Fibroblast of lung (primary cell): ENCODE results near the gene WNT7B. TPM values are rescaled to one million over a fixed set of nuclear protein-coding genes. Genes with fewer than 3 reads are reported as not detected.
A peak's percentile ranks its signal among the peaks of the same experiment; 100 is the strongest.

ENCODE experiments used
- DNase-seq, 2 donors: peaks; one replicate each; pipeline versions ENCODE4 v3.0.0 to v3.0.0-alpha.2; 2010; ENCODE audit warnings: low read depth in 2 of 2
- H2AFZ ChIP-seq: 2 replicates; pipeline ENCODE4 v1.5.1; 2012; ENCODE audit warnings: low read length, control low read depth, inconsistent platforms
- H3K27ac ChIP-seq: 2 replicates; pipeline ENCODE4 v1.5.1; 2011; ENCODE audit warnings: low read length, control low read depth; ENCODE audit not compliant: insufficient read depth
- H3K27me3 ChIP-seq: 2 replicates; pipeline ENCODE4 v1.5.1; 2011; ENCODE audit warnings: mild to moderate bottlenecking, low read length; ENCODE audit not compliant: control insufficient read depth, insufficient read depth
- H3K36me3 ChIP-seq: 2 replicates; pipeline ENCODE4 v1.5.1; 2011; ENCODE audit warnings: low read length; ENCODE audit not compliant: control insufficient read depth, insufficient read depth
- H3K4me1 ChIP-seq: 2 replicates; pipeline ENCODE4 v1.5.1; 2011; ENCODE audit warnings: low read length; ENCODE audit not compliant: control insufficient read depth, insufficient read depth; ENCODE audit errors: extremely low read depth
- H3K4me2 ChIP-seq: 2 replicates; pipeline ENCODE4 v1.5.1; 2011; ENCODE audit warnings: low read length, control low read depth; ENCODE audit not compliant: insufficient read depth; ENCODE audit errors: extremely low read depth
- H3K4me3 ChIP-seq, 4 experiments: fragments of 200-600 bp in 1 of 4; sonication (generic) in 1 of 4; replicated peaks in 1 of 4; 2 replicates each; pipeline ENCODE4 v1.5.1; 2011 to 2016; ENCODE audit warnings: low read length in 4 of 4, low read depth in 3 of 4, mild to moderate bottlenecking in 3 of 4, control low read depth in 2 of 4, inconsistent platforms in 1 of 4, mixed read lengths in 1 of 4; ENCODE audit not compliant: insufficient read depth in 1 of 4; ENCODE audit errors: control extremely low read depth in 1 of 4
- H3K79me2 ChIP-seq: 2 replicates; pipeline ENCODE4 v1.5.1; 2012; ENCODE audit warnings: mild to moderate bottlenecking, low read length, inconsistent platforms; ENCODE audit not compliant: control insufficient read depth, insufficient read depth
- H3K9ac ChIP-seq: 2 replicates; pipeline ENCODE4 v1.5.1; 2011; ENCODE audit warnings: mild to moderate bottlenecking, low read length, control low read depth; ENCODE audit not compliant: insufficient read depth
- H3K9me3 ChIP-seq: 2 replicates; pipeline ENCODE4 v1.5.1; 2012; ENCODE audit warnings: low read depth, low read length; ENCODE audit not compliant: control insufficient read depth, insufficient read depth
- H4K20me1 ChIP-seq: 2 replicates; pipeline ENCODE4 v1.5.1; 2011; ENCODE audit warnings: low read length; ENCODE audit not compliant: control insufficient read depth, insufficient read depth; ENCODE audit errors: extremely low read depth
- EZH2 ChIP-seq: IDR thresholded peaks from 2 replicates; pipeline ENCODE4 v1.5.1; 2012; ENCODE audit warnings: low read length, control low read depth, mild to moderate bottlenecking; ENCODE audit errors: missing control alignments
- polyA plus RNA-seq, 2 donors: library from polyadenylated mRNA; depleted of rRNA in 1 of 2; stranded (reverse) in 1 of 2; unstranded in 1 of 2; fragments of >200 nt; gene quantifications; 2 replicates each; pipeline ENCODE4 v1.2.1, GENCODE V29; 2011 to 2012; ENCODE audit warnings: missing spikeins in 1 of 2
- total RNA-seq: library from RNA; depleted of rRNA; stranded (reverse); fragments of >200 nt; gene quantifications from 2 replicates; pipeline ENCODE4 v1.2.1, GENCODE V29; 2014
- TF ChIP-seq, protein P1 (sequence below), 2 donors: IDR thresholded peaks in 1 of 2; conservative IDR thresholded peaks in 1 of 2; 1 replicate in 1 of 2; 2 replicates in 1 of 2; pipeline ENCODE4 v1.5.1; 2011 to 2012; ENCODE audit warnings: low read length in 2 of 2, control low read depth in 1 of 2, inconsistent platforms in 1 of 2, low read depth in 1 of 2, mild to moderate bottlenecking in 1 of 2

Gene WNT7B
- total and polyA plus RNA-seq, 2 donors (not counting 1 experiment from before 2014, with no cell fraction given) = 0.17 TPM; not detected in 1

DNA sequence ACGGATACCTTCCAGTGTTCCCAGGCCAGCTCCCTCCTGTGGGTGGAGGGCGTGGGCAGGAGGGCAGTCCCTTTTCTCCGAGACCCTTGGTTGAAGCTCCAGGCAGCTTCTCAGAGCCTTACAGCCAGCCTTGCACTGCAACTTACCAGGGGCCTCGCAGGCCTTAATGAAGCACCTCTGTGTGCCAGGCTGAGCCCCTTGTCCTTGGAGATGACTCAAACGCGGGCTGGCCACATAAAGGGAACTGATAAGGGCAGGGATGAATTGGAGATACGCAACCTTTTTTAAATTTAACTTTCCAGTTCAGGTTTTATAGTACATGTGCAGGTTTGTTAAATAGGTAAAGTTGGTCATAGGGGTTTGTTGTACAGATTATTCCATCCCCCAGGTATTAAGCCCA is 72.7 kb downstream of the WNT7B start:
- H3K9me3 ChIP-seq = no peaks in the 10 kb centered on the region
- peak in 1 of 2 donors; percentile 18 for DNase-seq
- no peaks in the 10 kb centered on the region for H4K20me1 ChIP-seq
- no peak overlapping the region for H3K9ac ChIP-seq
- no peak overlapping the region for H3K27ac ChIP-seq
- H3K36me3 ChIP-seq = no peaks in the 10 kb centered on the region
- no peaks in the 10 kb centered on the region for H3K79me2 ChIP-seq
- peaks cover 17% of the 10 kb centered on the region for H3K4me1 ChIP-seq
- no peak overlapping the region for H3K4me2 ChIP-seq
- TF ChIP-seq EZH2 = no peak
- TF ChIP-seq, protein P1, sequence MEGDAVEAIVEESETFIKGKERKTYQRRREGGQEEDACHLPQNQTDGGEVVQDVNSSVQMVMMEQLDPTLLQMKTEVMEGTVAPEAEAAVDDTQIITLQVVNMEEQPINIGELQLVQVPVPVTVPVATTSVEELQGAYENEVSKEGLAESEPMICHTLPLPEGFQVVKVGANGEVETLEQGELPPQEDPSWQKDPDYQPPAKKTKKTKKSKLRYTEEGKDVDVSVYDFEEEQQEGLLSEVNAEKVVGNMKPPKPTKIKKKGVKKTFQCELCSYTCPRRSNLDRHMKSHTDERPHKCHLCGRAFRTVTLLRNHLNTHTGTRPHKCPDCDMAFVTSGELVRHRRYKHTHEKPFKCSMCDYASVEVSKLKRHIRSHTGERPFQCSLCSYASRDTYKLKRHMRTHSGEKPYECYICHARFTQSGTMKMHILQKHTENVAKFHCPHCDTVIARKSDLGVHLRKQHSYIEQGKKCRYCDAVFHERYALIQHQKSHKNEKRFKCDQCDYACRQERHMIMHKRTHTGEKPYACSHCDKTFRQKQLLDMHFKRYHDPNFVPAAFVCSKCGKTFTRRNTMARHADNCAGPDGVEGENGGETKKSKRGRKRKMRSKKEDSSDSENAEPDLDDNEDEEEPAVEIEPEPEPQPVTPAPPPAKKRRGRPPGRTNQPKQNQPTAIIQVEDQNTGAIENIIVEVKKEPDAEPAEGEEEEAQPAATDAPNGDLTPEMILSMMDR (conservative IDR thresholded peaks at IDR 0.05 in 1 of 2, IDR thresholded peaks at IDR 0.05 in 1 of 2; ENCODE audit: low read depth in 1 of 2, low read length in 2 of 2) = no peak
- peaks cover 14% of the 10 kb centered on the region for H3K27me3 ChIP-seq
- no peak overlapping the region for H2AFZ ChIP-seq
- H3K4me3 ChIP-seq = no peak overlapping the region

DNA sequence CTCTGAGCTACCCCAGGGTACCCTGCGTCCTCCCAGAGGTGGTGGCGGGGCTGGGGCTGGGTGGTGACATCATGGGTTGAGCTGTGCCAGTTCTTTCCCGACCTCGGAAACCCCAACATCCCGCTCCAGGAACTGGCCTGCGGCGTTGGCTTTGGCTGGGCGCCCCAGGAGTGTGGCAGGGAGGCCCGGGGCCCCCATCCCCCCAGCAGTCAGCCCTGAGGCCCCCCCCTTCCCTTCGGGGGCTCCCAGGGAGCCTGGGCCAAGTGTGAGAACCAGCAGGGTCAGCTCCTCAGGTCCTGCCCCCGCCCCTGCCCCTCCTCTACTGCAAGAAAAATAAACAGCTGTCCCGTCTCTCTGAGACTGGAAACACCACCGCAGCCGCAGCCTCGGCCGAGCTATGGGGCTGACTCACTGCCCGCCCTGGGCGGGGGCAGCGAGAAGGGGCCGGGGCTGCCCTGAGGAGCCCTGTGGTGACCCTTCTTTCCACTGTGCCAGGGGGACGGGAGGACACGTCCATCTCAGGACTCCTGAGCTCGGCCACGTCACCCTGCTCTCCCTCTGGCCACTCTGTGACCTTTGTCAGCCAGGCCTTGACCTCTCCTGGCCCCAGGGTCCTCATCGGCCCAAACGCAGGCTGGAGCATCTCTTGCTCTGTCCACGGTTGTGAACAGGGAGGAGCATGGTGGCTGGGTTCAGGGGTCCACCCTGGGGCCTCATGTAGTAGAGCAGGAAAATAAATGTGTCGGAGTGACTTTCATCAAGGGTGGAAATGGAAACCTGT is 73.4 kb downstream of the WNT7B start:
- H3K9ac ChIP-seq = no peak overlapping the region
- peaks cover 18% of the 10 kb centered on the region for H3K27me3 ChIP-seq
- peaks cover 17% of the 10 kb centered on the region for H3K4me1 ChIP-seq
- H2AFZ ChIP-seq = no peak overlapping the region
- no peak overlapping the region for H3K4me3 ChIP-seq
- no peak for TF ChIP-seq EZH2
- TF ChIP-seq, protein P1 (conservative IDR thresholded peaks at IDR 0.05 in 1 of 2, IDR thresholded peaks at IDR 0.05 in 1 of 2; ENCODE audit: low read depth in 1 of 2, low read length in 2 of 2) = no peak
- H3K9me3 ChIP-seq = no peaks in the 10 kb centered on the region
- peak; percentile 72 to 86 for DNase-seq
- H3K4me2 ChIP-seq = peak overlapping the region; percentile 44
- no peak overlapping the region for H3K27ac ChIP-seq
- no peaks in the 10 kb centered on the region for H3K36me3 ChIP-seq
- no peaks in the 10 kb centered on the region for H4K20me1 ChIP-seq
- no peaks in the 10 kb centered on the region for H3K79me2 ChIP-seq

DNA sequence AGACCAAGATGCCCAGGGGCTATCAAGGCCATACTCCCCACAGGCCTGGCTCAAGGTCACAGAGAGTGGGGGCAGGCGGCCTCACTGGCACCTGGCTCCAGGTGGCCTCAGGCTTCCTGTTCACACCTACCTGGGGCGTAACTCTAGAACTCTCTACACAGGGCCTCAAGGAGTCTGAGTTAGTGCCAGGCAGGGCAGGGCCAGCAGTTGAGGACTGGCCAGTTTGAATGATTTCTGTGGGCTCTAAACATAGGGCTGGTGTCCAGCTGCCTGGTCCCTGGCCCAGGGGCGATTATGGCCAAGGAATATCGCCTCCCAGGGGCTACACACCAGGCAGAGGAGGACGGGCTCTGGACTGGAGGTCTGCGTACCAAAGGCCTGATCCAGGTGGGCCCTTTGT is 79.2 kb downstream of the WNT7B start:
- no peaks in the 10 kb centered on the region for H3K9me3 ChIP-seq
- DNase-seq = no peak

More for the DNA sequence above, 79.2 kb downstream of the WNT7B start:
- Histone ChIP-seq H2AFZ (no peak overlapping the region), H3K4me3 (no peak overlapping the region), H3K27ac (no peak overlapping the region), H3K36me3 (no peaks in the 10 kb centered on the region), H4K20me1 (peaks cover 2% of the 10 kb centered on the region), H3K79me2 (no peaks in the 10 kb centered on the region), H3K4me1 (peaks cover under 1% of the 10 kb centered on the region), H3K4me2 (no peak overlapping the region), H3K9ac (no peak overlapping the region), H3K27me3 (peaks cover 14% of the 10 kb centered on the region)
- TF ChIP-seq EZH2 = no peak
- TF ChIP-seq, protein P1 (conservative IDR thresholded peaks at IDR 0.05 in 1 of 2, IDR thresholded peaks at IDR 0.05 in 1 of 2; ENCODE audit: low read depth in 1 of 2, low read length in 2 of 2) = no peak
